DMS79 (cell line): ENCODE results near the gene ANTXR1.

Experiments used
- DNase-seq: peaks from one replicate; lab custom pipeline; 2025; lab: John Stamatoyannopoulos, UW

The ANTXR1 gene

GRCh38 chr2:69181806-69182427, 168.9 kb downstream of the ANTXR1 start:
- DNase-seq: no peak

GRCh38 chr2:69183659-69184058, 170.7 kb downstream of the ANTXR1 start:
- no peak for DNase-seq

- DNase-seq: no peak
Measured at GRCh38 chr2:69184224-69184623, 171.2 kb downstream of the ANTXR1 start.

- no peak for DNase-seq
Measured at GRCh38 chr2:69185807-69186206, 172.8 kb downstream of the ANTXR1 start.

- DNase-seq: no peak
Measured at GRCh38 chr2:69186614-69187013, 173.6 kb downstream of the ANTXR1 start.

- peak; percentile 39 for DNase-seq
Measured at GRCh38 chr2:69188182-69188900, 175.4 kb downstream of the ANTXR1 start.

GRCh38 chr2:69190743-69191404, 177.9 kb downstream of the ANTXR1 start:
- no peak for DNase-seq

- DNase-seq: no peak
Measured at GRCh38 chr2:69191634-69192033, 178.7 kb downstream of the ANTXR1 start.

- no peak for DNase-seq
Measured at GRCh38 chr2:69192176-69192945, 179.4 kb downstream of the ANTXR1 start.

GRCh38 chr2:69195706-69196105, 182.7 kb downstream of the ANTXR1 start:
- no peak for DNase-seq

GRCh38 chr2:69196327-69197117, 183.5 kb downstream of the ANTXR1 start:
- no peak for DNase-seq

- DNase-seq: no peak
Measured at GRCh38 chr2:69200107-69200520, 187.1 kb downstream of the ANTXR1 start.

- no peak for DNase-seq
Measured at GRCh38 chr2:69201259-69201658, 188.3 kb downstream of the ANTXR1 start.

GRCh38 chr2:69202327-69202726, 189.3 kb downstream of the ANTXR1 start:
- no peak for DNase-seq

- no peak for DNase-seq
Measured at GRCh38 chr2:69203166-69203985, 190.4 kb downstream of the ANTXR1 start.

- no peak for DNase-seq
Measured at GRCh38 chr2:69204654-69205053, 191.7 kb downstream of the ANTXR1 start.

GRCh38 chr2:69205076-69205475, 192.1 kb downstream of the ANTXR1 start:
- DNase-seq: no peak

- DNase-seq: no peak
Measured at GRCh38 chr2:69205491-69205890, 192.5 kb downstream of the ANTXR1 start.

GRCh38 chr2:69208023-69208595, 195.1 kb downstream of the ANTXR1 start:
- no peak for DNase-seq

GRCh38 chr2:69209482-69209881, 196.5 kb downstream of the ANTXR1 start:
- no peak for DNase-seq
